Liver (tissue), 9 donors: Measurements from ENCODE around the gene MGAT3. TPM values are rescaled to one million over a fixed set of nuclear protein-coding genes. Genes with fewer than 3 reads are reported as not detected.
"Not testable (repeated sequence)": the region's sequence is repeated elsewhere in the genome, so short reads cannot be mapped to it uniquely, and the experiment has no call there.

Experiments used
- DNase-seq: peaks from one replicate; pipeline ENCODE4 v3.0.0-alpha.2; 2017; ENCODE audit warnings: low spot score
- H3K27ac ChIP-seq, 2 donors: one replicate each; pipeline ENCODE4 v1.7.0; 2013; ENCODE audit warnings: inconsistent platforms in 2 of 2, low read length in 2 of 2, control low read depth in 1 of 2, low read depth in 1 of 2, mild to moderate bottlenecking in 1 of 2
- H3K27me3 ChIP-seq, 4 donors: one replicate each; pipeline versions ENCODE4 v1.6.1 to v1.7.0; 2013; ENCODE audit warnings: low read length in 3 of 4, inconsistent platforms in 1 of 4, mild to moderate bottlenecking in 1 of 4, moderate library complexity in 1 of 4; ENCODE audit not compliant: control insufficient read depth in 4 of 4, insufficient read depth in 4 of 4
- H3K36me3 ChIP-seq, 4 donors: one replicate each; pipeline versions ENCODE4 v1.6.1 to v1.7.0; 2013; ENCODE audit warnings: low read length in 3 of 4, mild to moderate bottlenecking in 3 of 4, low read depth in 1 of 4, moderate library complexity in 1 of 4; ENCODE audit not compliant: control insufficient read depth in 4 of 4, insufficient read depth in 3 of 4
- H3K4me1 ChIP-seq, 4 donors: one replicate each; pipeline versions ENCODE4 v1.6.1 to v1.7.0; 2013; ENCODE audit warnings: low read length in 3 of 4, mild to moderate bottlenecking in 3 of 4, moderate library complexity in 1 of 4; ENCODE audit not compliant: control insufficient read depth in 4 of 4, insufficient read depth in 4 of 4
- H3K4me3 ChIP-seq, 3 donors: one replicate each; pipeline versions ENCODE4 v1.6.1 to v1.7.0; 2013; ENCODE audit warnings: low read length in 3 of 3, control low read depth in 1 of 3, low read depth in 1 of 3, mild to moderate bottlenecking in 1 of 3
- H3K9ac ChIP-seq, 2 donors: one replicate each; pipeline ENCODE4 v1.7.0; 2013; ENCODE audit warnings: low read length in 2 of 2, mild to moderate bottlenecking in 2 of 2, moderate library complexity in 2 of 2, control low read depth in 1 of 2, low read depth in 1 of 2
- H3K9me3 ChIP-seq, 4 donors: one replicate each; pipeline versions ENCODE4 v1.6.1 to v1.7.0; 2013; ENCODE audit warnings: low read length in 3 of 4; ENCODE audit not compliant: control insufficient read depth in 4 of 4
- EGR1 ChIP-seq, 2 donors: IDR thresholded peaks; 2 replicates each; pipeline ENCODE4 v1.6.1; 2016 to 2018; ENCODE audit warnings: antibody characterized with exemption in 2 of 2, low read depth in 2 of 2
- FOXA1 ChIP-seq: IDR thresholded peaks from 2 replicates; pipeline ENCODE4 v1.6.1; 2016; ENCODE audit warnings: antibody characterized with exemption
- FOXA2 ChIP-seq: IDR thresholded peaks from 2 replicates; pipeline ENCODE4 v1.6.1; 2016; ENCODE audit warnings: antibody characterized with exemption
- GABPA ChIP-seq, 2 donors: IDR thresholded peaks in 1 of 2; conservative IDR thresholded peaks in 1 of 2; 2 replicates each; pipeline ENCODE4 v1.6.1; 2016; ENCODE audit warnings: antibody characterized with exemption in 2 of 2, mild to moderate bottlenecking in 1 of 2, moderate library complexity in 1 of 2
- HNF4A ChIP-seq, 2 donors: conservative IDR thresholded peaks; 2 replicates each; pipeline ENCODE4 v1.6.1; 2016; ENCODE audit warnings: antibody characterized with exemption in 2 of 2, mild to moderate bottlenecking in 2 of 2
- HNF4G ChIP-seq: IDR thresholded peaks from 2 replicates; pipeline ENCODE4 v1.6.1; 2016; ENCODE audit warnings: antibody characterized with exemption
- JUND ChIP-seq, 2 donors: IDR thresholded peaks; 2 replicates each; pipeline ENCODE4 v1.6.1; 2016; ENCODE audit warnings: antibody characterized with exemption in 2 of 2
- NR2F2 ChIP-seq: IDR thresholded peaks from 2 replicates; pipeline ENCODE4 v1.6.1; 2016; ENCODE audit warnings: antibody characterized with exemption
- SP1 ChIP-seq: IDR thresholded peaks from 2 replicates; pipeline ENCODE4 v1.6.1; 2018; ENCODE audit warnings: antibody characterized with exemption, mild to moderate bottlenecking
- TAF1 ChIP-seq: conservative IDR thresholded peaks from 2 replicates; pipeline ENCODE4 v1.6.1; 2016; ENCODE audit warnings: antibody characterized with exemption, mild to moderate bottlenecking
- WGBS: extraction: QIAGEN DNeasy Blood & Tissue Kit; methylation state at CpG from one replicate; pipeline ENCODE4 v1.1.7; 2013; 5-methylcytosine and 5-hydroxymethylcytosine counted together
- polyA plus RNA-seq, 2 donors: library from polyadenylated mRNA; stranded (reverse) in 1 of 2; unstranded in 1 of 2; fragments of 200-250 nt in 1 of 2; fragments of >200 nt in 1 of 2; fragmentation: Nextera tagmentation in 1 of 2; extraction: Ambion mirVana in 1 of 2; gene quantifications; one replicate each; pipeline versions ENCODE4 v1.2.1 to v1.2.3, GENCODE V29; 2013 to 2015
- total RNA-seq, 2 donors: library from RNA; depleted of rRNA; stranded (reverse); fragments of >200 nt; gene quantifications; one replicate each; pipeline ENCODE4 v1.2.3, GENCODE V29; 2014
- TF ChIP-seq, protein P1 (sequence below): IDR thresholded peaks from 2 replicates; pipeline ENCODE4 v1.6.1; 2016; ENCODE audit warnings: antibody characterized with exemption
- TF ChIP-seq, protein P2 (sequence below): fragments of 150-350 bp; IDR thresholded peaks from 2 replicates; pipeline ENCODE4 v1.5.1; 2017; ENCODE audit warnings: improper control_type of control experiment, low read depth, low read length; ENCODE audit not compliant: missing input control
- donor health status: healthy.
- donor health status: healthy.
- donor health status: healthy.
- donor health status: healthy.
- donor health status: healthy.

The MGAT3 gene
- total and polyA plus RNA-seq, 4 donors, result 0.03 to 7.6 (median 0.10) TPM

DNA sequence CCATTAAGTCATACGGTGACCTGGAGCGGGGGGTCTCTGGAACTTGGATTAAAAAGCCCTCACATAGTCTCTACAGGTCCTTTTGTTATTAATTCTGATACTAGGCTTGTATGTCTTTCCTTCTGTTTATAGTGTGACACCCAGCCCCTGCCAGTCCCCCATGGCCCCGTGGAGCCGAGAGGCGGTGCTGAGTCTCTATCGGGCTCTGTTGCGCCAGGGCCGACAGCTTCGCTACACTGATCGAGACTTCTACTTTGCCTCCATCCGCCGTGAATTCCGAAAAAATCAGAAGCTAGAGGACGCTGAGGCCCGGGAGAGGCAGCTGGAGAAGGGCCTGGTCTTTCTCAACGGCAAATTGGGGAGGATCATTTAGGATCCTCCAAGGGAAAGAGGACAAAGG is 47.3 kb downstream of the MGAT3 start:
- TF ChIP-seq GABPA (IDR thresholded peaks at IDR 0.05 in 1 of 2, conservative IDR thresholded peaks at IDR 0.05 in 1 of 2) (no peak), TAF1 (no peak), EGR1 (IDR thresholded peaks at IDR 0.05; ENCODE audit: low read depth in 2 of 2) (no peak), FOXA1 (no peak), HNF4G (no peak), JUND (IDR thresholded peaks at IDR 0.05) (no peak), NR2F2 (no peak), HNF4A (conservative IDR thresholded peaks at IDR 0.05) (no peak), FOXA2 (no peak)
- TF ChIP-seq, protein P1, sequence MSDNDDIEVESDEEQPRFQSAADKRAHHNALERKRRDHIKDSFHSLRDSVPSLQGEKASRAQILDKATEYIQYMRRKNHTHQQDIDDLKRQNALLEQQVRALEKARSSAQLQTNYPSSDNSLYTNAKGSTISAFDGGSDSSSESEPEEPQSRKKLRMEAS, result no peak
- TF ChIP-seq, protein P2, sequence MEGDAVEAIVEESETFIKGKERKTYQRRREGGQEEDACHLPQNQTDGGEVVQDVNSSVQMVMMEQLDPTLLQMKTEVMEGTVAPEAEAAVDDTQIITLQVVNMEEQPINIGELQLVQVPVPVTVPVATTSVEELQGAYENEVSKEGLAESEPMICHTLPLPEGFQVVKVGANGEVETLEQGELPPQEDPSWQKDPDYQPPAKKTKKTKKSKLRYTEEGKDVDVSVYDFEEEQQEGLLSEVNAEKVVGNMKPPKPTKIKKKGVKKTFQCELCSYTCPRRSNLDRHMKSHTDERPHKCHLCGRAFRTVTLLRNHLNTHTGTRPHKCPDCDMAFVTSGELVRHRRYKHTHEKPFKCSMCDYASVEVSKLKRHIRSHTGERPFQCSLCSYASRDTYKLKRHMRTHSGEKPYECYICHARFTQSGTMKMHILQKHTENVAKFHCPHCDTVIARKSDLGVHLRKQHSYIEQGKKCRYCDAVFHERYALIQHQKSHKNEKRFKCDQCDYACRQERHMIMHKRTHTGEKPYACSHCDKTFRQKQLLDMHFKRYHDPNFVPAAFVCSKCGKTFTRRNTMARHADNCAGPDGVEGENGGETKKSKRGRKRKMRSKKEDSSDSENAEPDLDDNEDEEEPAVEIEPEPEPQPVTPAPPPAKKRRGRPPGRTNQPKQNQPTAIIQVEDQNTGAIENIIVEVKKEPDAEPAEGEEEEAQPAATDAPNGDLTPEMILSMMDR, result no peak
- Histone ChIP-seq H3K4me3 (no peak overlapping the region), H3K4me1 (peaks cover 11 to 26% (median 23%) of the 10 kb centered on the region in 4 donors), H3K27ac (no peak overlapping the region), H3K27me3 (no peaks in the 10 kb centered on the region), H3K9me3 (no peaks in the 10 kb centered on the region), H3K9ac (no peak overlapping the region), H3K36me3 (peaks cover 10 to 36% (median 28%) of the 10 kb centered on the region in 4 donors)
- 96% methylated on average over 16 of the region's 16 CpGs for WGBS
- no peak for DNase-seq

DNA sequence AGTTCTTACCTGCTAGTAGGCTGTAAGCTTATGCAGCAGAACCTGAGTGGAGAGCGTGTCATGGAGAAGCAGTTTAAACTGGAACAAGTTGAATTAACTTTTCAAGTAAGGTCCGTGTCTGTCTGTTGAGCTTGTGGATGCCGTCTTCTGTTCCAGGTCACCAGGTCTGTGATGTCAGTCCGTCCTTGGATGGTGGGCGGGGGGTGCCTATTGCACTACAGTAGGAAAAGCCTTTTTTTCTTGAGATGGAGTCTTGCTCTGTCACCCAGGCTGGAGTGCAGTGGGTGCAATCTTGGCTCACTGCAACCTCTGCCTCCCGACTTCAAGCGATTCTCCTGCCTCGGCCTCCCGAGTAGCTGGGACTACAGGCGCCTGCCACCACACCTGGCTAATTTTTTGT is 50.2 kb downstream of the MGAT3 start:
- H3K9ac ChIP-seq, result not testable (repeated sequence)
- WGBS, result 85% methylated on average over 10 of the region's 10 CpGs

DNA sequence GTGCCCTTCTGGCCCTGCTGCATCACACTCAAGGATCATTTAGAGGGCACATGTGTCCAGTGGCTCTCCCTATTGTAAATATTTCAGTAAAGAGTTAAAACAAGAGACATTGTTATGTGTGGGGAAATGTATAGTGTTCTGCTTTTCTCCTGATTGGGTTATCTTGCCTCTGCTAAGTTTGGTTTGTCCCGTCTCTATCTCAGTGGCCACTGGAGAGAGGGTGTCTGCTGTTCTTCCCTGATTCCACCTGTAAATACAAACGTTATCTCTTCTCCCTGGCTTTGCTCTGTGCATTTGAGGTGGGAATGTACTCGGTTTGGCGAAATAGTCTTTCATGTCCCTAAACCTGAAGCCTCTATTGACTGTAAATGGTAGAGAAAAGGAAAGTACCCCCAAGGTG is 51.6 kb downstream of the MGAT3 start:
- Histone ChIP-seq H3K4me3 (no peak overlapping the region), H3K27ac (no peak overlapping the region), H3K36me3 (peaks cover 16 to 69% (median 56%) of the 10 kb centered on the region in 4 donors), H3K27me3 (no peaks in the 10 kb centered on the region), H3K9me3 (no peaks in the 10 kb centered on the region), H3K9ac (no peak overlapping the region), H3K4me1 (peaks cover 1 to 8% (median 7%) of the 10 kb centered on the region in 4 donors)
- no peak for DNase-seq
- 77% methylated on average over 4 of the region's 4 CpGs for WGBS
- no peak for TF ChIP-seq NR2F2
- TF ChIP-seq, protein P2, result no peak
- TF ChIP-seq, protein P1, result no peak
- TF ChIP-seq HNF4A (conservative IDR thresholded peaks at IDR 0.05), result no peak
- TF ChIP-seq EGR1 (IDR thresholded peaks at IDR 0.05; ENCODE audit: low read depth in 2 of 2), result no peak
- no peak for TF ChIP-seq SP1

More for the DNA sequence above, 50.2 kb downstream of the MGAT3 start:
- H3K27me3 ChIP-seq, H3K27ac ChIP-seq, H3K4me3 ChIP-seq, H3K9me3 ChIP-seq, DNase-seq: not testable (repeated sequence)
- Histone ChIP-seq H3K36me3 (peaks cover 12 to 61% (median 48%) of the 10 kb centered on the region in 4 donors), H3K4me1 (peaks cover 1 to 14% (median 12%) of the 10 kb centered on the region in 4 donors)
